ENCODE results near the gene FAM13A.

DNA sequence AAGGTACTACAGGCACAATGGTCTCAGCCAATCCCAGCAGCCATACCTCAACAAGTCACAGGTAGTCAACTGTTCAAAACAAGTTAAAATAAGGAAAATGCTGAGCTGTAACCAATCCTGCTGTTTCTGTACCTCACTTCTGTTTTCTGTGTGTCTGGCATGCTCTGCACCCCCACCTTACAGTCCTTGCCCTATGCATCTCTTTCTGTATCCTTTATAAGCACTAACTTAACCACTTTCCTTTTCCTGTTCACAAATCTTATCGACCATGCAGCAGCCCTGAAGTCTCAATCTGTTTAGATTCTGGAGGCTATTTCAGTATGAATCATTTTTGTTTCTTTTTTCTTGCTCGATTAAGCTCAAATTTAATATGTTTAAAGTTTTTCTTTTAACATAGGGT lies 12.5 kb upstream of the FAM13A start:
- TF ChIP-seq, protein P1, sequence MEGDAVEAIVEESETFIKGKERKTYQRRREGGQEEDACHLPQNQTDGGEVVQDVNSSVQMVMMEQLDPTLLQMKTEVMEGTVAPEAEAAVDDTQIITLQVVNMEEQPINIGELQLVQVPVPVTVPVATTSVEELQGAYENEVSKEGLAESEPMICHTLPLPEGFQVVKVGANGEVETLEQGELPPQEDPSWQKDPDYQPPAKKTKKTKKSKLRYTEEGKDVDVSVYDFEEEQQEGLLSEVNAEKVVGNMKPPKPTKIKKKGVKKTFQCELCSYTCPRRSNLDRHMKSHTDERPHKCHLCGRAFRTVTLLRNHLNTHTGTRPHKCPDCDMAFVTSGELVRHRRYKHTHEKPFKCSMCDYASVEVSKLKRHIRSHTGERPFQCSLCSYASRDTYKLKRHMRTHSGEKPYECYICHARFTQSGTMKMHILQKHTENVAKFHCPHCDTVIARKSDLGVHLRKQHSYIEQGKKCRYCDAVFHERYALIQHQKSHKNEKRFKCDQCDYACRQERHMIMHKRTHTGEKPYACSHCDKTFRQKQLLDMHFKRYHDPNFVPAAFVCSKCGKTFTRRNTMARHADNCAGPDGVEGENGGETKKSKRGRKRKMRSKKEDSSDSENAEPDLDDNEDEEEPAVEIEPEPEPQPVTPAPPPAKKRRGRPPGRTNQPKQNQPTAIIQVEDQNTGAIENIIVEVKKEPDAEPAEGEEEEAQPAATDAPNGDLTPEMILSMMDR (IDR thresholded peaks at IDR 0.05): no peak
- no peak for TF ChIP-seq EZH2 (IDR thresholded peaks at IDR 0.05; ENCODE audit: borderline replicate concordance, insufficient read depth, low read depth, low read length, poor library complexity, severe bottlenecking)
